Measurements from ENCODE around the gene DHX34.

Gene DHX34

DNA sequence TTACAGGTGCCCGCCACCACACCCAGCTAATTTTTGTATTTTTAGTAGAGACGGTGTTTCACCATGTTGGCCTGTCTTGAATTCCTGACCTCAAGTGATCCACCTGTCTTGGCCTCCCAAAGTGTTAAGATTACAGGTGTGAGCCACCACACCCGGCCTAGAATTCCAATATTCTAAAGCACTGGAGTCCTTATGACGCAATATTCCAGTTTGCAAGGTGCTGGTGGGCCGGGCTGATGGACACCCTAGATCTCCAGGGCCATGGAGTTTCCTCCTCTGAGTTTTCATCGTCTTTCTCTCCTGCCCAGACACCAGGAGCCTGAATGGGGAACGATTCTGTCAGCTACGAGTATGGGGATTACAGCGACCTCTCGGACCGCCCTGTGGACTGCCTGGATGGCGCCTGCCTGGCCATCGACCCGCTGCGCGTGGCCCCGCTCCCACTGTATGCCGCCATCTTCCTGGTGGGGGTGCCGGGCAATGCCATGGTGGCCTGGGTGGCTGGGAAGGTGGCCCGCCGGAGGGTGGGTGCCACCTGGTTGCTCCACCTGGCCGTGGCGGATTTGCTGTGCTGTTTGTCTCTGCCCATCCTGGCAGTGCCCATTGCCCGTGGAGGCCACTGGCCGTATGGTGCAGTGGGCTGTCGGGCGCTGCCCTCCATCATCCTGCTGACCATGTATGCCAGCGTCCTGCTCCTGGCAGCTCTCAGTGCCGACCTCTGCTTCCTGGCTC lies 8.5 kb upstream of the DHX34 start:
- H3K36me3 ChIP-seq (ENCODE audit: control insufficient read depth, low read length), result no peaks in the 10 kb centered on the region
- H4K20me1 ChIP-seq (ENCODE audit: control insufficient read depth, insufficient read depth, low read depth, low read length), result no peaks in the 10 kb centered on the region
- no peaks in the 10 kb centered on the region for H3K9me2 ChIP-seq (replicated peaks; ENCODE audit: control insufficient read depth, low read length)
- H3K4me2 ChIP-seq (ENCODE audit: low read length), result no peak overlapping the region
- no peaks in the 10 kb centered on the region for H3K9me3 ChIP-seq (ENCODE audit: control insufficient read depth, insufficient read depth, low read length)
- no peaks in the 10 kb centered on the region for H3K27me3 ChIP-seq (ENCODE audit: control insufficient read depth, low read length)
- H3K79me2 ChIP-seq (ENCODE audit: control insufficient read depth, low read length), result no peaks in the 10 kb centered on the region
- 0 out of 2 replicates have a peak, but pooled peaks cover 3% of the 10 kb centered on the region for H3F3A ChIP-seq (ENCODE audit: control insufficient read depth, insufficient read depth)
- TF ChIP-seq, protein P1, sequence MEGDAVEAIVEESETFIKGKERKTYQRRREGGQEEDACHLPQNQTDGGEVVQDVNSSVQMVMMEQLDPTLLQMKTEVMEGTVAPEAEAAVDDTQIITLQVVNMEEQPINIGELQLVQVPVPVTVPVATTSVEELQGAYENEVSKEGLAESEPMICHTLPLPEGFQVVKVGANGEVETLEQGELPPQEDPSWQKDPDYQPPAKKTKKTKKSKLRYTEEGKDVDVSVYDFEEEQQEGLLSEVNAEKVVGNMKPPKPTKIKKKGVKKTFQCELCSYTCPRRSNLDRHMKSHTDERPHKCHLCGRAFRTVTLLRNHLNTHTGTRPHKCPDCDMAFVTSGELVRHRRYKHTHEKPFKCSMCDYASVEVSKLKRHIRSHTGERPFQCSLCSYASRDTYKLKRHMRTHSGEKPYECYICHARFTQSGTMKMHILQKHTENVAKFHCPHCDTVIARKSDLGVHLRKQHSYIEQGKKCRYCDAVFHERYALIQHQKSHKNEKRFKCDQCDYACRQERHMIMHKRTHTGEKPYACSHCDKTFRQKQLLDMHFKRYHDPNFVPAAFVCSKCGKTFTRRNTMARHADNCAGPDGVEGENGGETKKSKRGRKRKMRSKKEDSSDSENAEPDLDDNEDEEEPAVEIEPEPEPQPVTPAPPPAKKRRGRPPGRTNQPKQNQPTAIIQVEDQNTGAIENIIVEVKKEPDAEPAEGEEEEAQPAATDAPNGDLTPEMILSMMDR (IDR thresholded peaks at IDR 0.05; ENCODE audit: low read depth, low read length, poor library complexity, severe bottlenecking), result no peak
- no peak for TF ChIP-seq EZH2phosphoT487 (IDR thresholded peaks at IDR 0.05; ENCODE audit: borderline replicate concordance, low read length)
- H3K4me3 ChIP-seq (ENCODE audit: low read length), result no peak overlapping the region
- no peak overlapping the region for H3K27ac ChIP-seq (ENCODE audit: low read depth, low read length)
- H3K4me1 ChIP-seq (ENCODE audit: control insufficient read depth, low read length), result peaks cover 12% of the 10 kb centered on the region

DNA sequence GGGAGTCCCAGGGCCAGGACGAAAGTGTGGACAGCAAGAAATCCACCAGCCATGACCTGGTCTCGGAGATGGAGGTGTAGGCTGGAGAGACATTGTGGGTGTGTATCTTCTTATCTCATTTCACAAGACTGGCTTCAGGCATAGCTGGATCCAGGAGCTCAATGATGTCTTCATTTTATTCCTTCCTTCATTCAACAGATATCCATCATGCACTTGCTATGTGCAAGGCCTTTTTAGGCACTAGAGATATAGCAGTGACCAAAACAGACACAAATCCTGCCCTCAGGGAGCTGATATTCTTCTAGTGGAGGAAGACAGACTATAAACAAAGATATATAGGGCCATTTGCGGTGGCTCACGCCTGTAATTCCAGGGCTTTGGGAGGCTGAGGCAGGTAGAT lies 7.4 kb upstream of the DHX34 start:
- no peaks in the 10 kb centered on the region for H3K9me3 ChIP-seq (ENCODE audit: control insufficient read depth, insufficient read depth, low read length)
- no peaks in the 10 kb centered on the region for H3K79me2 ChIP-seq (ENCODE audit: control insufficient read depth, low read length)
- no peaks in the 10 kb centered on the region for H3K9me2 ChIP-seq (replicated peaks; ENCODE audit: control insufficient read depth, low read length)
- H3K4me3 ChIP-seq (ENCODE audit: low read length), result no peak overlapping the region
- H3K36me3 ChIP-seq (ENCODE audit: control insufficient read depth, low read length), result no peaks in the 10 kb centered on the region
- TF ChIP-seq, protein P1 (IDR thresholded peaks at IDR 0.05; ENCODE audit: low read depth, low read length, poor library complexity, severe bottlenecking), result no peak
- no peak for TF ChIP-seq EZH2phosphoT487 (IDR thresholded peaks at IDR 0.05; ENCODE audit: borderline replicate concordance, low read length)
- no peak overlapping the region for H3K4me2 ChIP-seq (ENCODE audit: low read length)
- no peaks in the 10 kb centered on the region for H3K27me3 ChIP-seq (ENCODE audit: control insufficient read depth, low read length)
- H3F3A ChIP-seq (ENCODE audit: control insufficient read depth, insufficient read depth), result 0 out of 2 replicates have a peak, but pooled peaks cover 3% of the 10 kb centered on the region
- no peaks in the 10 kb centered on the region for H4K20me1 ChIP-seq (ENCODE audit: control insufficient read depth, insufficient read depth, low read depth, low read length)
- H3K27ac ChIP-seq (ENCODE audit: low read depth, low read length), result no peak overlapping the region
- peaks cover 15% of the 10 kb centered on the region for H3K4me1 ChIP-seq (ENCODE audit: control insufficient read depth, low read length)

DNA sequence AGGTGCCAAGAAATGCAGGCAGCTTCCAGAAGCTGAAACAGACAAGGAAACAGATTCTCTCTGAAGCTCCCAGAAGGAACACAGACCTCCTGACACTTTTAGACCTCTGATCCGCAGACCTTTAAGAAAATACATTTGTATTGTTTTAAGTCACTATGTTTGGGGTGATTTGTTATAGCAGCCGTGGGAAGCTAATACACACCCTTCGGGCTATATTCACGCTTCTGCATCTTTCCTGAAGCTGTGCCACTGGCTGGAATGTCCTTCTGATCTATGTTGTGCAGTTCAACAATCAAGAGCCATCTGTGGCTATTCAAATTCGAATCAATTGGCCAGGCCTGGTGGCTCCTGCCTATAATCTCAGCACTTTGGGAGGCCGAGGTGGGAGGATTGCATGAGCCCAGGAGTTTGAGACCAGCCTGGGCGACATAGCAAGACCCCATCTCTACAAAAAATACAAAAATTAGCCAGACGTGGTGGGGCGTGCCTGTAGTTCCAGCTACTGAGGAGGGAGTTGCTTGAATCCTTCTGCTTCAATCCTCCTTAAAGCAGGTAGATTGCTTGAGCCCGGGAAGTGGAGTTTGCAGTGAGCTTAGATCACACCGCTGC lies 5.8 kb upstream of the DHX34 start:
- H3K9me3 ChIP-seq (ENCODE audit: control insufficient read depth, insufficient read depth, low read length), result no peaks in the 10 kb centered on the region
- no peaks in the 10 kb centered on the region for H3K27me3 ChIP-seq (ENCODE audit: control insufficient read depth, low read length)
- H3K4me2 ChIP-seq (ENCODE audit: low read length), result no peak overlapping the region
- no peak for TF ChIP-seq EZH2phosphoT487 (IDR thresholded peaks at IDR 0.05; ENCODE audit: borderline replicate concordance, low read length)
- TF ChIP-seq, protein P1 (IDR thresholded peaks at IDR 0.05; ENCODE audit: low read depth, low read length, poor library complexity, severe bottlenecking), result no peak
- H3K9me2 ChIP-seq (replicated peaks; ENCODE audit: control insufficient read depth, low read length), result no peaks in the 10 kb centered on the region
- no peaks in the 10 kb centered on the region for H3K36me3 ChIP-seq (ENCODE audit: control insufficient read depth, low read length)
- H3K4me1 ChIP-seq (ENCODE audit: control insufficient read depth, low read length), result peaks cover 21% of the 10 kb centered on the region
- no peaks in the 10 kb centered on the region for H3K79me2 ChIP-seq (ENCODE audit: control insufficient read depth, low read length)
- H3F3A ChIP-seq (ENCODE audit: control insufficient read depth, insufficient read depth), result 0 out of 2 replicates have a peak, but pooled peaks cover 3% of the 10 kb centered on the region
- no peak overlapping the region for H3K27ac ChIP-seq (ENCODE audit: low read depth, low read length)
- H3K4me3 ChIP-seq (ENCODE audit: low read length), result no peak overlapping the region
- H4K20me1 ChIP-seq (ENCODE audit: control insufficient read depth, insufficient read depth, low read depth, low read length), result no peaks in the 10 kb centered on the region
